ENCODE data around the gene SCAF8. TPM values are rescaled to one million over a fixed set of nuclear protein-coding genes. Genes with fewer than 3 reads are reported as not detected.

The SCAF8 gene
- polyA plus RNA-seq, 1 donor from 2014 or later, result 34.1 TPM

DNA sequence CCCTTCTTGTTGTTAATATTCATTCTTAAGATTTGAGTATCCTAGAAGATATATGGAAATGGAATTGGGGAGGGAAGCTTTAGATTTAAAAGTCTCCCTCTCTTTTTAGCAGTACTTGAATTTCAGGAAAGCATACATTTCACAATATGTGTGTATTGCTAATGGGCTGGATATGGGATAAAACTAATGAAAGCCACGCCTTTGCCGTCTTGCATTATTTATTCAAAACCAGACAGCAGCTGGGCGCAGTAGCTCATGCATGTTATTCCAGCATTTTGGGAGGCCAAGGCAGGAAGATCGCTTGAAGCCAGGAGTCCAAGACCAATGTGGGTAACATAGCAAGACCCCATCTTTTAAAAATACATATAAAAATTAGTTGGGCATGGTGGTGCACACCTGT lies 140.3 kb downstream of the SCAF8 start:
- no peak overlapping the region for H3K4me2 ChIP-seq (ENCODE audit: low read length)
- no peak overlapping the region for H3K9ac ChIP-seq (ENCODE audit: low read length)
- no peak overlapping the region for H2AFZ ChIP-seq (ENCODE audit: low read depth, low read length)
- H3K79me2 ChIP-seq (replicated peaks; ENCODE audit: insufficient read depth, low read length), result no peaks in the 10 kb centered on the region
- H3F3A ChIP-seq (ENCODE audit: insufficient read depth, low read length, poor library complexity, severe bottlenecking), result no peaks in the 10 kb centered on the region
- H3K27ac ChIP-seq (ENCODE audit: low read length), result no peak overlapping the region
- H4K20me1 ChIP-seq (ENCODE audit: insufficient read depth), result no peaks in the 10 kb centered on the region
- H3K9me3 ChIP-seq (ENCODE audit: low read length), result no peaks in the 10 kb centered on the region
- H3K9me2 ChIP-seq (ENCODE audit: insufficient read depth, low read length), result no peaks in the 10 kb centered on the region
- H3K36me3 ChIP-seq (ENCODE audit: insufficient read depth, low read length), result no peaks in the 10 kb centered on the region
- H3K27me3 ChIP-seq (ENCODE audit: insufficient read depth, low read depth, low read length), result no peaks in the 10 kb centered on the region
- H3K4me3 ChIP-seq (ENCODE audit: low read length), result no peak overlapping the region
- TF ChIP-seq TAF1 (IDR thresholded peaks at IDR 0.05; ENCODE audit: low read depth) (no peak), RAD21 (conservative IDR thresholded peaks at IDR 0.05) (no peak), EZH2 (IDR thresholded peaks at IDR 0.05; ENCODE audit: borderline replicate concordance, insufficient read depth, low read length, poor library complexity, severe bottlenecking) (no peak), POLR2AphosphoS5 (IDR thresholded peaks at IDR 0.05) (no peak), EP300 (conservative IDR thresholded peaks at IDR 0.05; ENCODE audit: poor library complexity, severe bottlenecking) (no peak), MXI1 (conservative IDR thresholded peaks at IDR 0.05; ENCODE audit: poor library complexity, severe bottlenecking) (no peak)
- TF ChIP-seq, protein P1, sequence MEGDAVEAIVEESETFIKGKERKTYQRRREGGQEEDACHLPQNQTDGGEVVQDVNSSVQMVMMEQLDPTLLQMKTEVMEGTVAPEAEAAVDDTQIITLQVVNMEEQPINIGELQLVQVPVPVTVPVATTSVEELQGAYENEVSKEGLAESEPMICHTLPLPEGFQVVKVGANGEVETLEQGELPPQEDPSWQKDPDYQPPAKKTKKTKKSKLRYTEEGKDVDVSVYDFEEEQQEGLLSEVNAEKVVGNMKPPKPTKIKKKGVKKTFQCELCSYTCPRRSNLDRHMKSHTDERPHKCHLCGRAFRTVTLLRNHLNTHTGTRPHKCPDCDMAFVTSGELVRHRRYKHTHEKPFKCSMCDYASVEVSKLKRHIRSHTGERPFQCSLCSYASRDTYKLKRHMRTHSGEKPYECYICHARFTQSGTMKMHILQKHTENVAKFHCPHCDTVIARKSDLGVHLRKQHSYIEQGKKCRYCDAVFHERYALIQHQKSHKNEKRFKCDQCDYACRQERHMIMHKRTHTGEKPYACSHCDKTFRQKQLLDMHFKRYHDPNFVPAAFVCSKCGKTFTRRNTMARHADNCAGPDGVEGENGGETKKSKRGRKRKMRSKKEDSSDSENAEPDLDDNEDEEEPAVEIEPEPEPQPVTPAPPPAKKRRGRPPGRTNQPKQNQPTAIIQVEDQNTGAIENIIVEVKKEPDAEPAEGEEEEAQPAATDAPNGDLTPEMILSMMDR (IDR thresholded peaks at IDR 0.05; ENCODE audit: poor library complexity, severe bottlenecking), result no peak

DNA sequence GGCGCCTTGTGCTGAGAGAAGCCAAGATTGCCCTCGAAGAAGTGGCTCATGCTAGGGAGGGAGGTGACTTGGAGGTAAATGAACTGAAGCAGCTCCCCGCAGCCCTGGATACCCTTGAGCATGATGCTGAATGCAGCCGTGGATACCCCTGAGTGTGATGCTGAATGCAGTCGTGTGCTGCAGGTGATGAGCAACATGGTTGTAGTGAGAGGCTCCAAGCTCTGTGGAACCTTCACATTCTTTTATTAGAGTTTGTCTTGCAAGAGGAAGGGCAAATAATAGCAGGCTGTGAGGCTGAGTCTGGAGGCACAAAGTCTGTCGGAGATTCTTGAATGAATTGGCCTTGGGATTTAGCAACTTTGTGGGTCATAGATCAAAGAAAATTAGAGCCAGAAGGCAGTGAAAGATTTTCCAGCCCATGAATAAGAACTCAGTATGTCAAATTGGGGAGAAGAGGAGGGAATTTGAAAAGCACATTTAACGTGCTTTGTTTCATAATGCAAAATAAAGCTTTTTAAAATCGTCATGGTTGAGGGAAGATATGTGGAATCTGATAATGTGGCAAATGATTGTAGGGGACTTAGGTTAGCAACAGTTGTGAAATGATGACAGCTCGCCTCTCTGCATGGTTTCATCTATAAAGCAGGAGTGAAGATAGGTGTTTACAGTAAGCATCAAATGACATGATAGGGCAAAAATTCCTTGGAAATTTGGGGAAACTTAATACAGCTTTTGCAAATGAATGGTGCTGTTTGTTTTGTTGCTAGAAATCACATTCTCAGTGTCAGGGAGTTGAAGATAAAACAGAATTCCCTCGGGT lies 141.8 kb downstream of the SCAF8 start:
- Histone ChIP-seq H3K9me2 (ENCODE audit: insufficient read depth, low read length) (no peaks in the 10 kb centered on the region), H2AFZ (ENCODE audit: low read depth, low read length) (no peak overlapping the region), H3F3A (ENCODE audit: insufficient read depth, low read length, poor library complexity, severe bottlenecking) (no peaks in the 10 kb centered on the region), H3K9ac (ENCODE audit: low read length) (no peak overlapping the region), H3K4me3 (ENCODE audit: low read length) (no peak overlapping the region), H4K20me1 (ENCODE audit: insufficient read depth) (no peaks in the 10 kb centered on the region), H3K27me3 (ENCODE audit: insufficient read depth, low read depth, low read length) (no peaks in the 10 kb centered on the region), H3K4me2 (ENCODE audit: low read length) (no peak overlapping the region), H3K79me2 (replicated peaks; ENCODE audit: insufficient read depth, low read length) (no peaks in the 10 kb centered on the region), H3K36me3 (ENCODE audit: insufficient read depth, low read length) (no peaks in the 10 kb centered on the region), H3K27ac (ENCODE audit: low read length) (no peak overlapping the region), H3K9me3 (ENCODE audit: low read length) (no peaks in the 10 kb centered on the region)
- TF ChIP-seq TAF1 (IDR thresholded peaks at IDR 0.05; ENCODE audit: low read depth) (no peak), MXI1 (conservative IDR thresholded peaks at IDR 0.05; ENCODE audit: poor library complexity, severe bottlenecking) (no peak)
- TF ChIP-seq, protein P2, sequence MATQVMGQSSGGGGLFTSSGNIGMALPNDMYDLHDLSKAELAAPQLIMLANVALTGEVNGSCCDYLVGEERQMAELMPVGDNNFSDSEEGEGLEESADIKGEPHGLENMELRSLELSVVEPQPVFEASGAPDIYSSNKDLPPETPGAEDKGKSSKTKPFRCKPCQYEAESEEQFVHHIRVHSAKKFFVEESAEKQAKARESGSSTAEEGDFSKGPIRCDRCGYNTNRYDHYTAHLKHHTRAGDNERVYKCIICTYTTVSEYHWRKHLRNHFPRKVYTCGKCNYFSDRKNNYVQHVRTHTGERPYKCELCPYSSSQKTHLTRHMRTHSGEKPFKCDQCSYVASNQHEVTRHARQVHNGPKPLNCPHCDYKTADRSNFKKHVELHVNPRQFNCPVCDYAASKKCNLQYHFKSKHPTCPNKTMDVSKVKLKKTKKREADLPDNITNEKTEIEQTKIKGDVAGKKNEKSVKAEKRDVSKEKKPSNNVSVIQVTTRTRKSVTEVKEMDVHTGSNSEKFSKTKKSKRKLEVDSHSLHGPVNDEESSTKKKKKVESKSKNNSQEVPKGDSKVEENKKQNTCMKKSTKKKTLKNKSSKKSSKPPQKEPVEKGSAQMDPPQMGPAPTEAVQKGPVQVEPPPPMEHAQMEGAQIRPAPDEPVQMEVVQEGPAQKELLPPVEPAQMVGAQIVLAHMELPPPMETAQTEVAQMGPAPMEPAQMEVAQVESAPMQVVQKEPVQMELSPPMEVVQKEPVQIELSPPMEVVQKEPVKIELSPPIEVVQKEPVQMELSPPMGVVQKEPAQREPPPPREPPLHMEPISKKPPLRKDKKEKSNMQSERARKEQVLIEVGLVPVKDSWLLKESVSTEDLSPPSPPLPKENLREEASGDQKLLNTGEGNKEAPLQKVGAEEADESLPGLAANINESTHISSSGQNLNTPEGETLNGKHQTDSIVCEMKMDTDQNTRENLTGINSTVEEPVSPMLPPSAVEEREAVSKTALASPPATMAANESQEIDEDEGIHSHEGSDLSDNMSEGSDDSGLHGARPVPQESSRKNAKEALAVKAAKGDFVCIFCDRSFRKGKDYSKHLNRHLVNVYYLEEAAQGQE (IDR thresholded peaks at IDR 0.05; ENCODE audit: borderline replicate concordance), result no peak
